GM23338 (cell line): ENCODE data around the gene PRPF19. TPM values are rescaled to one million over a fixed set of nuclear protein-coding genes. Genes with fewer than 3 reads are reported as not detected.

ENCODE experiments used
- ATAC-seq: fragments of 200-7000 bp; cut with Tn5 transposase; 3 replicates; pipeline ENCODE4 v1.9.1; 2020
- DNase-seq: peaks from one replicate; pipeline ENCODE4 v3.0.0-alpha.2; 2015; ENCODE audit warnings: low spot score
- H2AFZ ChIP-seq: fragments of 200-600 bp; sonication (generic); 2 replicates; pipeline ENCODE4 v1.8.0; 2016; ENCODE audit warnings: antibody characterized with exemption, mild to moderate bottlenecking, moderate library complexity
- H3F3A ChIP-seq: fragments of 200-600 bp; sonication (generic); replicated peaks from 2 replicates; pipeline ENCODE4 v1.8.0; 2017; ENCODE audit warnings: antibody characterized with exemption, mixed run types, low read depth
- H3K27ac ChIP-seq: fragments of 200-600 bp; sonication (generic); 2 replicates; pipeline ENCODE4 v1.6.1; 2016; ENCODE audit warnings: low read depth
- H3K27me3 ChIP-seq: fragments of 200-600 bp; sonication (generic); 2 replicates; pipeline ENCODE4 v1.8.0; 2016; ENCODE audit warnings: mild to moderate bottlenecking, mixed run types, moderate library complexity; ENCODE audit not compliant: insufficient read depth
- H3K36me3 ChIP-seq: fragments of 200-600 bp; sonication (generic); 2 replicates; pipeline ENCODE4 v1.8.0; 2016; ENCODE audit warnings: mild to moderate bottlenecking; ENCODE audit not compliant: insufficient read depth
- H3K4me1 ChIP-seq: fragments of 200-600 bp; sonication (generic); 2 replicates; pipeline ENCODE4 v1.8.0; 2016; ENCODE audit warnings: mild to moderate bottlenecking, moderate library complexity; ENCODE audit not compliant: insufficient read depth
- H3K4me2 ChIP-seq: fragments of 200-600 bp; sonication (generic); 2 replicates; pipeline ENCODE4 v1.7.1; 2017; ENCODE audit warnings: mixed run types
- H3K4me3 ChIP-seq: fragments of 200-600 bp; sonication (generic); 2 replicates; pipeline ENCODE4 v1.6.1; 2016; ENCODE audit warnings: mixed run types
- H3K79me2 ChIP-seq: fragments of 200-600 bp; sonication (generic); replicated peaks from 2 replicates; pipeline ENCODE4 v1.8.0; 2017; ENCODE audit warnings: mild to moderate bottlenecking; ENCODE audit not compliant: insufficient read depth
- H3K9me2 ChIP-seq: fragments of 200-600 bp; sonication (generic); 2 replicates; pipeline ENCODE4 v1.8.0; 2017; ENCODE audit not compliant: insufficient read depth
- H4K20me1 ChIP-seq: fragments of 200-600 bp; sonication (generic); replicated peaks from 2 replicates; pipeline ENCODE4 v1.8.0; 2017; ENCODE audit warnings: mild to moderate bottlenecking; ENCODE audit not compliant: insufficient read depth
- H3K27ac Mint-ChIP-seq: 2 replicates; pipeline ENCODE4 v1.8.0; 2020; ENCODE audit warnings: inconsistent platforms, mild to moderate bottlenecking, moderate library complexity, mixed read lengths
- H3K27me3 Mint-ChIP-seq: 3 replicates; pipeline ENCODE4 v1.8.0; 2022; ENCODE audit warnings: low read depth, mild to moderate bottlenecking, moderate library complexity, mixed read lengths, inconsistent platforms; ENCODE audit not compliant: insufficient read depth, poor library complexity
- H3K36me3 Mint-ChIP-seq: 3 replicates; pipeline ENCODE4 v1.8.0; 2021; ENCODE audit warnings: low read depth, mild to moderate bottlenecking, inconsistent platforms, moderate library complexity, mixed read lengths
- H3K4me1 Mint-ChIP-seq: 3 replicates; pipeline ENCODE4 v1.8.0; 2020; ENCODE audit warnings: mild to moderate bottlenecking, inconsistent platforms, mixed read lengths
- H3K4me3 Mint-ChIP-seq: 3 replicates; pipeline ENCODE4 v1.8.0; 2021; ENCODE audit warnings: moderate library complexity, mild to moderate bottlenecking, inconsistent platforms, mixed read lengths
- H3K9me3 Mint-ChIP-seq: 3 replicates; pipeline ENCODE4 v1.8.0; 2020; ENCODE audit warnings: moderate library complexity, mild to moderate bottlenecking, inconsistent platforms, mixed read lengths
- CREB1 ChIP-seq: fragments of 250-450 bp; sonication (Bioruptor Pico); IDR thresholded peaks from 2 replicates; pipeline ENCODE4 v1.5.0; 2020; ENCODE audit warnings: low read depth, mild to moderate bottlenecking, moderate library complexity
- EZH2phosphoT487 ChIP-seq: fragments of 200-600 bp; sonication (generic); IDR thresholded peaks from one replicate; pipeline ENCODE4 v1.8.1; 2018; ENCODE audit warnings: antibody characterized with exemption; ENCODE audit not compliant: unreplicated experiment
- JUNB ChIP-seq: IDR thresholded peaks from one replicate; pipeline ENCODE4 v1.6.1; 2016; ENCODE audit warnings: antibody characterized with exemption; ENCODE audit not compliant: unreplicated experiment
- ZNF331 ChIP-seq: fragments of 250-450 bp; sonication (Bioruptor Pico); IDR thresholded peaks from 2 replicates; pipeline ENCODE4 v1.5.0; 2020; ENCODE audit warnings: low read depth, mild to moderate bottlenecking, moderate library complexity
- polyA plus RNA-seq: library from polyadenylated mRNA; unstranded; fragments of >200 nt; fragmentation: Nextera tagmentation; extraction: Ambion mirVana; gene quantifications from 2 replicates; pipeline ENCODE4 v1.2.1, GENCODE V29; 2016
- total RNA-seq: library from RNA; depleted of rRNA; stranded (reverse); fragments of >200 nt; shearing (Covaris generic); gene quantifications from 2 replicates; pipeline ENCODE4 v1.2.3, GENCODE V29; 2014
- TF ChIP-seq, protein P1 (sequence below), 2 experiments: fragments of 200-600 bp in 1 of 2; sonication (generic) in 1 of 2; conservative IDR thresholded peaks; 2 replicates each; pipeline versions ENCODE4 v1.5.1 to v1.6.1; 2016 to 2017; ENCODE audit warnings: antibody characterized with exemption in 2 of 2, low read depth in 2 of 2, mild to moderate bottlenecking in 2 of 2, moderate library complexity in 1 of 2
- TF ChIP-seq, protein P2 (sequence below): fragments of 250-450 bp; sonication (Bioruptor Pico); IDR thresholded peaks from 2 replicates; pipeline ENCODE4 v1.5.0; 2020; ENCODE audit warnings: mild to moderate bottlenecking, moderate library complexity
- TF ChIP-seq, protein P3 (sequence below): IDR thresholded peaks from 2 replicates; pipeline ENCODE4 v1.6.1; 2016; ENCODE audit warnings: antibody characterized with exemption
- TF ChIP-seq, protein P4 (sequence below): IDR thresholded peaks from one replicate; pipeline ENCODE4 v1.6.1; 2018; ENCODE audit warnings: antibody characterized with exemption; ENCODE audit not compliant: unreplicated experiment

Gene PRPF19
- total and polyA plus RNA-seq, 2 experiments from 2014 or later: 153 to 161 TPM

DNA sequence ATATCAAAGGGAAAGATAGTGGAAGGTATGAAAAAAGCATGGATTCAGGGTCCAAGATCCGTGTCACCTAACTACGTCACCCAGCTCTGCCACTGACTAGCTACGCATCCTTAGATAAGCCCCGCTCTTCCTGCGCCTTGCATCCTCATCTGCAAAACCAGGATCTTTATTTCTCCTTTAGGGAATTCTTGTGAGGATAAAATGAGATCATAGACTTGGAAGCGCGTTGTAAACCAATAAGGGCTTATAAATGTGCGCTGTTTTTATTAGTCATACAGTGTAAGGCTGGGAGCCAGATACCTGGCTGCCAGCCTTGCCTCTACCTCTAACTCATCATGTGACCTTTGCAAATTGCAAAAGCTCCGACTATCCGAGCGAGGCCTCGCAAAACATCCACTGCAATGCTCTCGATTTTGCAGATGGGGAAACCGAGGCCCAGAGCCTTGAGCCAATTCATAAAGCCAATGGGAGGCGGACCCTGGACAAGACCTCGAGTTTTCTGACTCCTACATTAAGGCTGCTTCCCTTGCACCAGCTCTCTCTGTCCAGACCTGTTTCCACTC, 753 bp downstream of the PRPF19 start:
- TF ChIP-seq ZNF331 (CRISPR knock-in tag): no peak
- 0 out of 2 replicates have a peak, but pooled peaks have one; percentile 12 for TF ChIP-seq CREB1
- TF ChIP-seq JUNB: no peak

DNA sequence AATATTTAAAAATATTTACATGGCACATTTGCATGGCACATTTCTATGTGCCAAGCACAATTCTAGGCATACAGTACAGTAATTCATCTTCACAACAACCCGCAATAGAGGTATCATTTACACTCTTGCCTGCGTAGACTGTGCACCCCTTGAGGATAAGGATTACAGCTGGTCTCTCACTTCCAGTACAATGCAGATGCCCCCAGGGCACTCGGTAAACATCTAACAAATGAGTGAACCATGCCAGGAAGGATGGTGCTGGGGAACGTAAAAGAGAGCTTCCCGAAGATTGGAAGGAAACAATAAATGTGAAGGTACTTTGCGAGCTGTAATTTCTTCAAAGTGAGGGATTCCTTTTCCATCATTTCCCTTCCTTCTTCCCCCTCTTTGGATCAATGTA, 1.3 kb downstream of the PRPF19 start:
- Mint-ChIP-seq H3K4me3 (peak overlapping the region; percentile 77), H3K4me1 (peaks cover 16% of the 10 kb centered on the region), H3K27ac (peak overlapping the region; percentile 92), H3K9me3 (no peaks in the 10 kb centered on the region), H3K27me3 (no peaks in the 10 kb centered on the region), H3K36me3 (peaks cover 37% of the 10 kb centered on the region)
- Histone ChIP-seq H3K4me3 (peak overlapping the region; percentile 86), H3K9me2 (no peaks in the 10 kb centered on the region), H3F3A (peaks cover 5% of the 10 kb centered on the region; the same call in 1 of the 2 replicates), H2AFZ (no peak overlapping the region), H3K4me1 (peaks cover 12% of the 10 kb centered on the region), H3K79me2 (peaks cover 38% of the 10 kb centered on the region), H3K36me3 (peaks cover 9% of the 10 kb centered on the region), H4K20me1 (peaks cover 28% of the 10 kb centered on the region), H3K27ac (no peak overlapping the region), H3K4me2 (peak overlapping the region; percentile 98), H3K27me3 (no peaks in the 10 kb centered on the region)
- ATAC-seq (no peak), DNase-seq (no peak)
- TF ChIP-seq, protein P1, sequence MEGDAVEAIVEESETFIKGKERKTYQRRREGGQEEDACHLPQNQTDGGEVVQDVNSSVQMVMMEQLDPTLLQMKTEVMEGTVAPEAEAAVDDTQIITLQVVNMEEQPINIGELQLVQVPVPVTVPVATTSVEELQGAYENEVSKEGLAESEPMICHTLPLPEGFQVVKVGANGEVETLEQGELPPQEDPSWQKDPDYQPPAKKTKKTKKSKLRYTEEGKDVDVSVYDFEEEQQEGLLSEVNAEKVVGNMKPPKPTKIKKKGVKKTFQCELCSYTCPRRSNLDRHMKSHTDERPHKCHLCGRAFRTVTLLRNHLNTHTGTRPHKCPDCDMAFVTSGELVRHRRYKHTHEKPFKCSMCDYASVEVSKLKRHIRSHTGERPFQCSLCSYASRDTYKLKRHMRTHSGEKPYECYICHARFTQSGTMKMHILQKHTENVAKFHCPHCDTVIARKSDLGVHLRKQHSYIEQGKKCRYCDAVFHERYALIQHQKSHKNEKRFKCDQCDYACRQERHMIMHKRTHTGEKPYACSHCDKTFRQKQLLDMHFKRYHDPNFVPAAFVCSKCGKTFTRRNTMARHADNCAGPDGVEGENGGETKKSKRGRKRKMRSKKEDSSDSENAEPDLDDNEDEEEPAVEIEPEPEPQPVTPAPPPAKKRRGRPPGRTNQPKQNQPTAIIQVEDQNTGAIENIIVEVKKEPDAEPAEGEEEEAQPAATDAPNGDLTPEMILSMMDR (conservative IDR thresholded peaks at IDR 0.05; ENCODE audit: low read depth in 2 of 2): no peak
- TF ChIP-seq, protein P2, sequence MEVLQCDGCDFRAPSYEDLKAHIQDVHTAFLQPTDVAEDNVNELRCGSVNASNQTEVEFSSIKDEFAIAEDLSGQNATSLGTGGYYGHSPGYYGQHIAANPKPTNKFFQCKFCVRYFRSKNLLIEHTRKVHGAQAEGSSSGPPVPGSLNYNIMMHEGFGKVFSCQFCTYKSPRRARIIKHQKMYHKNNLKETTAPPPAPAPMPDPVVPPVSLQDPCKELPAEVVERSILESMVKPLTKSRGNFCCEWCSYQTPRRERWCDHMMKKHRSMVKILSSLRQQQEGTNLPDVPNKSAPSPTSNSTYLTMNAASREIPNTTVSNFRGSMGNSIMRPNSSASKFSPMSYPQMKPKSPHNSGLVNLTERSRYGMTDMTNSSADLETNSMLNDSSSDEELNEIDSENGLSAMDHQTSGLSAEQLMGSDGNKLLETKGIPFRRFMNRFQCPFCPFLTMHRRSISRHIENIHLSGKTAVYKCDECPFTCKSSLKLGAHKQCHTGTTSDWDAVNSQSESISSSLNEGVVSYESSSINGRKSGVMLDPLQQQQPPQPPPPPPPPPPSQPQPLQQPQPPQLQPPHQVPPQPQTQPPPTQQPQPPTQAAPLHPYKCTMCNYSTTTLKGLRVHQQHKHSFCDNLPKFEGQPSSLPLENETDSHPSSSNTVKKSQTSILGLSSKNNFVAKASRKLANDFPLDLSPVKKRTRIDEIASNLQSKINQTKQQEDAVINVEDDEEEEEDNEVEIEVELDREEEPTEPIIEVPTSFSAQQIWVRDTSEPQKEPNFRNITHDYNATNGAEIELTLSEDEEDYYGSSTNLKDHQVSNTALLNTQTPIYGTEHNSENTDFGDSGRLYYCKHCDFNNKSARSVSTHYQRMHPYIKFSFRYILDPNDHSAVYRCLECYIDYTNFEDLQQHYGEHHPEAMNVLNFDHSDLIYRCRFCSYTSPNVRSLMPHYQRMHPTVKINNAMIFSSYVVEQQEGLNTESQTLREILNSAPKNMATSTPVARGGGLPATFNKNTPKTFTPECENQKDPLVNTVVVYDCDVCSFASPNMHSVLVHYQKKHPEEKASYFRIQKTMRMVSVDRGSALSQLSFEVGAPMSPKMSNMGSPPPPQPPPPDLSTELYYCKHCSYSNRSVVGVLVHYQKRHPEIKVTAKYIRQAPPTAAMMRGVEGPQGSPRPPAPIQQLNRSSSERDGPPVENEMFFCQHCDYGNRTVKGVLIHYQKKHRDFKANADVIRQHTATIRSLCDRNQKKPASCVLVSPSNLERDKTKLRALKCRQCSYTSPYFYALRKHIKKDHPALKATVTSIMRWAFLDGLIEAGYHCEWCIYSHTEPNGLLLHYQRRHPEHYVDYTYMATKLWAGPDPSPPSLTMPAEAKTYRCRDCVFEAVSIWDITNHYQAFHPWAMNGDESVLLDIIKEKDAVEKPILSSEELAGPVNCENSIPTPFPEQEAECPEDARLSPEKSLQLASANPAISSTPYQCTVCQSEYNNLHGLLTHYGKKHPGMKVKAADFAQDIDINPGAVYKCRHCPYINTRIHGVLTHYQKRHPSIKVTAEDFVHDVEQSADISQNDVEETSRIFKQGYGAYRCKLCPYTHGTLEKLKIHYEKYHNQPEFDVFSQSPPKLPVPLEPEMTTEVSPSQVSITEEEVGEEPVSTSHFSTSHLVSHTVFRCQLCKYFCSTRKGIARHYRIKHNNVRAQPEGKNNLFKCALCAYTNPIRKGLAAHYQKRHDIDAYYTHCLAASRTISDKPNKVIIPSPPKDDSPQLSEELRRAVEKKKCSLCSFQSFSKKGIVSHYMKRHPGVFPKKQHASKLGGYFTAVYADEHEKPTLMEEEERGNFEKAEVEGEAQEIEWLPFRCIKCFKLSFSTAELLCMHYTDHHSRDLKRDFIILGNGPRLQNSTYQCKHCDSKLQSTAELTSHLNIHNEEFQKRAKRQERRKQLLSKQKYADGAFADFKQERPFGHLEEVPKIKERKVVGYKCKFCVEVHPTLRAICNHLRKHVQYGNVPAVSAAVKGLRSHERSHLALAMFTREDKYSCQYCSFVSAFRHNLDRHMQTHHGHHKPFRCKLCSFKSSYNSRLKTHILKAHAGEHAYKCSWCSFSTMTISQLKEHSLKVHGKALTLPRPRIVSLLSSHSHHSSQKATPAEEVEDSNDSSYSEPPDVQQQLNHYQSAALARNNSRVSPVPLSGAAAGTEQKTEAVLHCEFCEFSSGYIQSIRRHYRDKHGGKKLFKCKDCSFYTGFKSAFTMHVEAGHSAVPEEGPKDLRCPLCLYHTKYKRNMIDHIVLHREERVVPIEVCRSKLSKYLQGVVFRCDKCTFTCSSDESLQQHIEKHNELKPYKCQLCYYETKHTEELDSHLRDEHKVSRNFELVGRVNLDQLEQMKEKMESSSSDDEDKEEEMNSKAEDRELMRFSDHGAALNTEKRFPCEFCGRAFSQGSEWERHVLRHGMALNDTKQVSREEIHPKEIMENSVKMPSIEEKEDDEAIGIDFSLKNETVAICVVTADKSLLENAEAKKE: no peak
- TF ChIP-seq, protein P3, sequence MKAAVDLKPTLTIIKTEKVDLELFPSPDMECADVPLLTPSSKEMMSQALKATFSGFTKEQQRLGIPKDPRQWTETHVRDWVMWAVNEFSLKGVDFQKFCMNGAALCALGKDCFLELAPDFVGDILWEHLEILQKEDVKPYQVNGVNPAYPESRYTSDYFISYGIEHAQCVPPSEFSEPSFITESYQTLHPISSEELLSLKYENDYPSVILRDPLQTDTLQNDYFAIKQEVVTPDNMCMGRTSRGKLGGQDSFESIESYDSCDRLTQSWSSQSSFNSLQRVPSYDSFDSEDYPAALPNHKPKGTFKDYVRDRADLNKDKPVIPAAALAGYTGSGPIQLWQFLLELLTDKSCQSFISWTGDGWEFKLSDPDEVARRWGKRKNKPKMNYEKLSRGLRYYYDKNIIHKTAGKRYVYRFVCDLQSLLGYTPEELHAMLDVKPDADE: no peak
- TF ChIP-seq ZNF331 (CRISPR knock-in tag) (no peak), EZH2phosphoT487 (no peak), JUNB (no peak)
- TF ChIP-seq, protein P4, sequence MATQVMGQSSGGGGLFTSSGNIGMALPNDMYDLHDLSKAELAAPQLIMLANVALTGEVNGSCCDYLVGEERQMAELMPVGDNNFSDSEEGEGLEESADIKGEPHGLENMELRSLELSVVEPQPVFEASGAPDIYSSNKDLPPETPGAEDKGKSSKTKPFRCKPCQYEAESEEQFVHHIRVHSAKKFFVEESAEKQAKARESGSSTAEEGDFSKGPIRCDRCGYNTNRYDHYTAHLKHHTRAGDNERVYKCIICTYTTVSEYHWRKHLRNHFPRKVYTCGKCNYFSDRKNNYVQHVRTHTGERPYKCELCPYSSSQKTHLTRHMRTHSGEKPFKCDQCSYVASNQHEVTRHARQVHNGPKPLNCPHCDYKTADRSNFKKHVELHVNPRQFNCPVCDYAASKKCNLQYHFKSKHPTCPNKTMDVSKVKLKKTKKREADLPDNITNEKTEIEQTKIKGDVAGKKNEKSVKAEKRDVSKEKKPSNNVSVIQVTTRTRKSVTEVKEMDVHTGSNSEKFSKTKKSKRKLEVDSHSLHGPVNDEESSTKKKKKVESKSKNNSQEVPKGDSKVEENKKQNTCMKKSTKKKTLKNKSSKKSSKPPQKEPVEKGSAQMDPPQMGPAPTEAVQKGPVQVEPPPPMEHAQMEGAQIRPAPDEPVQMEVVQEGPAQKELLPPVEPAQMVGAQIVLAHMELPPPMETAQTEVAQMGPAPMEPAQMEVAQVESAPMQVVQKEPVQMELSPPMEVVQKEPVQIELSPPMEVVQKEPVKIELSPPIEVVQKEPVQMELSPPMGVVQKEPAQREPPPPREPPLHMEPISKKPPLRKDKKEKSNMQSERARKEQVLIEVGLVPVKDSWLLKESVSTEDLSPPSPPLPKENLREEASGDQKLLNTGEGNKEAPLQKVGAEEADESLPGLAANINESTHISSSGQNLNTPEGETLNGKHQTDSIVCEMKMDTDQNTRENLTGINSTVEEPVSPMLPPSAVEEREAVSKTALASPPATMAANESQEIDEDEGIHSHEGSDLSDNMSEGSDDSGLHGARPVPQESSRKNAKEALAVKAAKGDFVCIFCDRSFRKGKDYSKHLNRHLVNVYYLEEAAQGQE: no peak

More for the DNA sequence above, 753 bp downstream of the PRPF19 start:
- DNase-seq (peak; percentile 11), ATAC-seq (peak; percentile 5; the same call in 2 of the 3 replicates)
- H3K4me3 Mint-ChIP-seq: peak overlapping the region; percentile 77
- Histone ChIP-seq H3K4me2 (peak overlapping the region; percentile 98), H3K27ac (peak overlapping the region; percentile 90), H3K27me3 (no peaks in the 10 kb centered on the region), H3F3A (peaks cover 5% of the 10 kb centered on the region; the same call in 1 of the 2 replicates), H3K4me3 (peak overlapping the region; percentile 86), H3K36me3 (peaks cover 9% of the 10 kb centered on the region), H4K20me1 (peaks cover 25% of the 10 kb centered on the region), H3K4me1 (peaks cover 12% of the 10 kb centered on the region), H3K79me2 (peaks cover 38% of the 10 kb centered on the region), H2AFZ (peak overlapping the region; percentile 72; the same call in 1 of the 2 replicates), H3K9me2 (no peaks in the 10 kb centered on the region)
- H3K27me3 Mint-ChIP-seq: no peaks in the 10 kb centered on the region
- peak overlapping the region; percentile 92 for H3K27ac Mint-ChIP-seq
- H3K36me3 Mint-ChIP-seq: peaks cover 31% of the 10 kb centered on the region
- H3K9me3 Mint-ChIP-seq: no peaks in the 10 kb centered on the region
- H3K4me1 Mint-ChIP-seq: peaks cover 16% of the 10 kb centered on the region
